ENCODE data around the gene RICTOR.

RICTOR gene

DNA sequence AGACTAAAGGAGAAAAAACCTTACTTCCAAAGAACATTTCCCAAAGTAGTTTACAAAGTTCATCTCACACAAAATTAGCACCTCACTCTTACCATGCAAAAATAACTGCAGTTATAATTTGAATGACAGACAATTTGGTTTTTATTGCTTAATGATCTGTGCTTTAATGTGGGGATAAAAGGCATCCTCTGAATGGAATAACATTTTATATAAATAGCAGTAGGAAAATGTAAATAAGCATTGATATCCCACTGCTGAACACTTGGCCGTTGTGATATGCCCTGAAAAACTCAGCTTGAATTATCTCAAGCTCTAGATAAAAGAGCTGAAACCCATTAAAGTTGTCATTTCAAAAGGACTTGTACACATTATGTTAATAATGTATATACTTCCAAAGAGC is 135.2 kb downstream of the RICTOR start:
- no peak for DNase-seq (ENCODE audit: insufficient read length, low spot score)
- no peak for FAIRE-seq
- TF ChIP-seq PAX5 (IDR thresholded peaks at IDR 0.05; ENCODE audit: insufficient read depth, low read length, severe bottlenecking): no peak
- no peak for TF ChIP-seq POU2F2 (IDR thresholded peaks at IDR 0.05; ENCODE audit: low read depth, low read length)
- TF ChIP-seq POLR2A (IDR thresholded peaks at IDR 0.05; ENCODE audit: low read depth, low read length): no peak
- no peak for TF ChIP-seq SPI1 (IDR thresholded peaks at IDR 0.05; ENCODE audit: low read depth, low read length)
- no peak for TF ChIP-seq POLR2AphosphoS5 (IDR thresholded peaks at IDR 0.05; ENCODE audit: low read depth, low read length)
- TF ChIP-seq TAF1 (IDR thresholded peaks at IDR 0.05; ENCODE audit: low read depth, low read length): no peak

- TF ChIP-seq POLR2AphosphoS5 (IDR thresholded peaks at IDR 0.05; ENCODE audit: low read depth, low read length) (no peak), POU2F2 (IDR thresholded peaks at IDR 0.05; ENCODE audit: low read depth, low read length) (no peak), SPI1 (IDR thresholded peaks at IDR 0.05; ENCODE audit: low read depth, low read length) (no peak), POLR2A (IDR thresholded peaks at IDR 0.05; ENCODE audit: low read depth, low read length) (no peak), TAF1 (IDR thresholded peaks at IDR 0.05; ENCODE audit: low read depth, low read length) (no peak), PAX5 (IDR thresholded peaks at IDR 0.05; ENCODE audit: insufficient read depth, low read length, severe bottlenecking) (no peak)
- no peak for FAIRE-seq
- no peak for DNase-seq (ENCODE audit: insufficient read length, low spot score)
Measured at GRCh38 chr5:38938424-38938823, 135.8 kb downstream of the RICTOR start.

GRCh38 chr5:38936269-38936668 is 137.9 kb downstream of the RICTOR start:
- no peak for TF ChIP-seq POU2F2 (IDR thresholded peaks at IDR 0.05; ENCODE audit: low read depth, low read length)
- TF ChIP-seq POLR2AphosphoS5 (IDR thresholded peaks at IDR 0.05; ENCODE audit: low read depth, low read length): no peak
- TF ChIP-seq TAF1 (IDR thresholded peaks at IDR 0.05; ENCODE audit: low read depth, low read length): no peak
- no peak for TF ChIP-seq PAX5 (IDR thresholded peaks at IDR 0.05; ENCODE audit: insufficient read depth, low read length, severe bottlenecking)
- no peak for TF ChIP-seq POLR2A (IDR thresholded peaks at IDR 0.05; ENCODE audit: low read depth, low read length)
- TF ChIP-seq SPI1 (IDR thresholded peaks at IDR 0.05; ENCODE audit: low read depth, low read length): no peak
- DNase-seq (ENCODE audit: insufficient read length, low spot score): no peak
- FAIRE-seq: no peak

GRCh38 chr5:38935437-38935836 is 138.8 kb downstream of the RICTOR start:
- DNase-seq (ENCODE audit: insufficient read length, low spot score): no peak
- no peak for TF ChIP-seq TAF1 (IDR thresholded peaks at IDR 0.05; ENCODE audit: low read depth, low read length)
- FAIRE-seq: no peak

- DNase-seq (ENCODE audit: insufficient read length, low spot score) (no peak), FAIRE-seq (no peak)
- no peak for TF ChIP-seq TAF1 (IDR thresholded peaks at IDR 0.05; ENCODE audit: low read depth, low read length)
- no peak for TF ChIP-seq POU2F2 (IDR thresholded peaks at IDR 0.05; ENCODE audit: low read depth, low read length)
- no peak for TF ChIP-seq POLR2AphosphoS5 (IDR thresholded peaks at IDR 0.05; ENCODE audit: low read depth, low read length)
- TF ChIP-seq SPI1 (IDR thresholded peaks at IDR 0.05; ENCODE audit: low read depth, low read length): no peak
- TF ChIP-seq POLR2A (IDR thresholded peaks at IDR 0.05; ENCODE audit: low read depth, low read length): no peak
- TF ChIP-seq PAX5 (IDR thresholded peaks at IDR 0.05; ENCODE audit: insufficient read depth, low read length, severe bottlenecking): no peak
Measured at GRCh38 chr5:38932854-38933408, 141.3 kb downstream of the RICTOR start.

- no peak for DNase-seq (ENCODE audit: insufficient read length, low spot score)
- FAIRE-seq: no peak
- TF ChIP-seq POLR2A (IDR thresholded peaks at IDR 0.05; ENCODE audit: low read depth, low read length): no peak
Measured at GRCh38 chr5:38931731-38932130, 142.5 kb downstream of the RICTOR start.

- FAIRE-seq (no peak), DNase-seq (ENCODE audit: insufficient read length, low spot score) (no peak)
- no peak for TF ChIP-seq POU2F2 (IDR thresholded peaks at IDR 0.05; ENCODE audit: low read depth, low read length)
- no peak for TF ChIP-seq PAX5 (IDR thresholded peaks at IDR 0.05; ENCODE audit: insufficient read depth, low read length, severe bottlenecking)
- TF ChIP-seq POLR2A (IDR thresholded peaks at IDR 0.05; ENCODE audit: low read depth, low read length): no peak
- TF ChIP-seq SPI1 (IDR thresholded peaks at IDR 0.05; ENCODE audit: low read depth, low read length): no peak
- no peak for TF ChIP-seq POLR2AphosphoS5 (IDR thresholded peaks at IDR 0.05; ENCODE audit: low read depth, low read length)
- no peak for TF ChIP-seq TAF1 (IDR thresholded peaks at IDR 0.05; ENCODE audit: low read depth, low read length)
Measured at GRCh38 chr5:38929838-38930237, 144.4 kb downstream of the RICTOR start.

DNA sequence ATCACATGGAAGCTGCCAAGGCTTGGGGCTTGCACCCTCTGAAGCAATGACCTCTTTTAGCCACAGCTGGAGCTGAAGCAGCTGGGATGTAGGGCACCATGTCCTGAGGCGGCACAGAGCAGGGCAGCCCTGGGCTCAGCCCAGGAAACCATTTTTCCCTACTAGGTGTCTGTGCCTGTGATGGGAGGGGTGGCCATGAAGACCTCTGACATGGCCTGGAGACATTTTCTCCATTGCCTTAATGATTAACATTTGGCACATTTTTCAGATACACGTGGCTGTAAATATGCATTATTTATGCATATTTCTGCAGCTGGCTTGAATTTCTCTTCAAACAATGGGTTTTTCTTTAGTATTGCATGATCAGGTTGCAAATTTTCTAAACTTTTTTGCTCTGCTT is 146.7 kb downstream of the RICTOR start:
- TF ChIP-seq SPI1 (IDR thresholded peaks at IDR 0.05; ENCODE audit: low read depth, low read length) (no peak), POLR2AphosphoS5 (IDR thresholded peaks at IDR 0.05; ENCODE audit: low read depth, low read length) (no peak), POU2F2 (IDR thresholded peaks at IDR 0.05; ENCODE audit: low read depth, low read length) (no peak), PAX5 (IDR thresholded peaks at IDR 0.05; ENCODE audit: insufficient read depth, low read length, severe bottlenecking) (no peak), POLR2A (IDR thresholded peaks at IDR 0.05; ENCODE audit: low read depth, low read length) (no peak), TAF1 (IDR thresholded peaks at IDR 0.05; ENCODE audit: low read depth, low read length) (no peak)
- FAIRE-seq: no peak
- DNase-seq (ENCODE audit: insufficient read length, low spot score): no peak

DNA sequence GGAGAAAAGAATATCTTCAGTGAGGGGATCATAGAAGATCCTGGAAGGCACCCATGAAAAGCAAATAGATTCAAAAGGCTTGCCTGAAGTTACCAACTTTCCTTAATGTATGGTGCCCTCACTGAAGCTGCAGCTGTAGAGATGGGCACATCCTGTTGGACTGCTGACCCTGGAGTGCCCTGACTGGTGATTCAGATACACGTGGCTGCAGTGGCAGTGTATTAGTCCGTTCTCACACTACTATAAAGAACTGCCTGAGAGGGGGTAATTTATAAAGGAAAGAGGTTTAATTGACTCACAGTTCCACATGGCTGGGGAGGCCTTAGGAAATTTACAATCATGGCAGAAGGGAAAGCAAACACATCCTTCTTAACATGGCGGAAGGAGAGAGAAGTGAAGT is 148.1 kb downstream of the RICTOR start:
- DNase-seq (ENCODE audit: insufficient read length, low spot score) (no peak), FAIRE-seq (no peak)
- TF ChIP-seq POLR2AphosphoS5 (IDR thresholded peaks at IDR 0.05; ENCODE audit: low read depth, low read length): no peak

DNA sequence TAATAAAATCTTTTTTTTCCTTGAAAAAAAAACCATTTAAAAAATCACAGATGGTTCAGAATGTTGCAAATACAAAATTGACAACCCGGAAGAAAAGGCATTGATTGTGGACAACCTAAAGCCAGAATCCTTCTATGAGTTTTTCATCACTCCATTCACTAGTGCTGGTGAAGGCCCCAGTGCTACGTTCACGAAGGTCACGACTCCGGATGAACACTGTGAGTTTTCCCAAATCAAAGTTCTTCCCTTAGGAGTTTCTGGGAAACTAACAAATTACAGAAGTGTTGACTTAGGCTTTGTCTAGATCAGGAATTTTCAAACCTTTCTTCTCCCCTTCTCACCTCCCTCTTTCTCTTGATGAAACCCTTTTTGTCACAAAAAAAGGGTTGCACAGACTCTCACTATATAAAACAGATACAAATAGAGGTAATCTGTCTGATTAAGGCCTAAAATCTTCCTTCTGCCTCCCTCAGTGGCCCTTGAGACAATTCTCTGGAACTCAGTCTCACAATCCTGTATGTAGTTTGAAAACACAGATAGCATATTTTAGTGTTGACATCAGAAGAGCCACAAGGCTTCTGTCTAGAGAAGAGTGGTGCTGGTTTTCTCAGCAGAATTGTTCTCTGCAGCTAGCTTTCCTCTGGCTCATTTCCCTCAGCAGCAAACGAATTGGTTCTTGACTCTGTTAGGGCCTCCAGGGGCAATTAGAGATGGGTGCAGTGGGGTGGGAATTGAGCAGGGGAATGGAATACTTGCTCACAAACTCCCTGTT is 148.9 kb downstream of the RICTOR start:
- DNase-seq (ENCODE audit: insufficient read length, low spot score) (no peak), FAIRE-seq (no peak)
- no peak for TF ChIP-seq TAF1 (IDR thresholded peaks at IDR 0.05; ENCODE audit: low read depth, low read length)
- TF ChIP-seq POLR2A (IDR thresholded peaks at IDR 0.05; ENCODE audit: low read depth, low read length): no peak
- no peak for TF ChIP-seq PAX5 (IDR thresholded peaks at IDR 0.05; ENCODE audit: insufficient read depth, low read length, severe bottlenecking)
- no peak for TF ChIP-seq SPI1 (IDR thresholded peaks at IDR 0.05; ENCODE audit: low read depth, low read length)
- no peak for TF ChIP-seq POU2F2 (IDR thresholded peaks at IDR 0.05; ENCODE audit: low read depth, low read length)
- TF ChIP-seq POLR2AphosphoS5 (IDR thresholded peaks at IDR 0.05; ENCODE audit: low read depth, low read length): no peak
